HG03460 (cell line): ENCODE results near the gene XIST.
"Not testable (repeated sequence)": the region's sequence is repeated elsewhere in the genome, so short reads cannot be mapped to it uniquely, and the experiment has no call there.

Source experiments
- ATAC-seq: cut with Tn5 transposase; IDR thresholded peaks from one replicate; pipeline ENCODE4 v1.9.1; 2021; ENCODE audit not compliant: unreplicated experiment

Gene XIST

DNA sequence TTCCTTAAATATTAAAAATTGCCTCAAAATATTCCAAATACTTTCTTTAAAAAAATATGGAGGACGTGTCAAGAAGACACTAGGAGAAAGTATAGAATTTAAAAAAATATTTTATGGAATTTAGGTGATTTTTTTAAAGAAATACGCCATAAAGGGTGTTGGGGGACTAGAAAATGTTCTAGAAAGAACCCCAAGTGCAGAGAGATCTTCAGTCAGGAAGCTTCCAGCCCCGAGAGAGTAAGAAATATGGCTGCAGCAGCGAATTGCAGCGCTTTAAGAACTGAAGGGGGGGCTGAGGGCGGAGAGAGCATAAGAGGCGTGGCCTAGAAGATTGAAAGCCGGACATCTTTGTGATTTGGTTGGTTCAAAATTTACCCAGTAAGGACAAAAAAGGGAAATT lies at the start of gene XIST:
TSS of gene XIST (minus strand) at position 248 of the 400 bp plus-strand sequence.
- ATAC-seq = no peak

DNA sequence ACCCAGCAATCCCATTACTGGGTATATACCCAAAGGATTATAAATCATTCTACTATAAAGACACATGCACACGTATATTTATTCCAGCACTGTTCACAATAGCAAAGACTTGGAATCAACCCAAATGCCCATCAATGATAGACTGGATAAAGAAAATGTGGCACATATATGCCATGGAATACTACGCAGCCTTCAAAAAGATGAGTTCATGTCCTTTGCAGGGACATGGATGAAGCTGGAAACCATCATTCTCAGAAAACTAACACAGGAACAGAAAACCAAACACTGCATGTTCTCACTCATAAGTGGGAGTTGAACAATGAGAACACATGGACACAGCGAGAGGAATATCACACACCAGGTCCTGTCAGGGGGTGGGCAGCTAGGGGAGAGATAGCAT lies 45.8 kb upstream of the XIST start:
- ATAC-seq = not testable (repeated sequence)

DNA sequence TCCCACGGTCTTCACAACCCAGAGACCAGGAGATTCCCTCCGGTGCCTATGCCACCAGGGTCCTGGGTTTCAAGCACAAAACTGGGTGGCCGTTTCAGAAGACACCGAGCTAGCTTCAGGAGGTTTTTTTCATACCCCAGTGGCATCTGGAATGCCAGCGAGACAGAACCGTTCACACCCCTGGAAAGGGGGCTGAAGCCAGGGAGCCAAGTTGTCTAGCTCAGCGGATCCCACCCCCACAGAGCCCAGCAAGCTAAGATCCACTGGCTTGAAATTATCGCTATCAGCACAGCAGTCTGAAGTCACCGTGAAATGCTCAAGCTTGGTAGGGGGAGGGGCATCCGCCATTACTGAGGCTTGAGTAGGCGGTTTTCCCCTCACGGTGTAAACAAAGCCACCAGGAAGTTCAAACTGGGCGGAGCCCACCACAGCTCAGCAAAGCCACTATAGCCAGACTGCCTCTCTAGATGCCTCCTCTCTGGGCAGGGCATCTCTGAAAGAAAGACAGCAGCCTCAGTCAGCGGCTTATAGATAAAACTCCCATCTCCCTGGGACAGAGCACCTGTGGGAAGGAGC lies 40.1 kb upstream of the XIST start:
- not testable (repeated sequence) for ATAC-seq

DNA sequence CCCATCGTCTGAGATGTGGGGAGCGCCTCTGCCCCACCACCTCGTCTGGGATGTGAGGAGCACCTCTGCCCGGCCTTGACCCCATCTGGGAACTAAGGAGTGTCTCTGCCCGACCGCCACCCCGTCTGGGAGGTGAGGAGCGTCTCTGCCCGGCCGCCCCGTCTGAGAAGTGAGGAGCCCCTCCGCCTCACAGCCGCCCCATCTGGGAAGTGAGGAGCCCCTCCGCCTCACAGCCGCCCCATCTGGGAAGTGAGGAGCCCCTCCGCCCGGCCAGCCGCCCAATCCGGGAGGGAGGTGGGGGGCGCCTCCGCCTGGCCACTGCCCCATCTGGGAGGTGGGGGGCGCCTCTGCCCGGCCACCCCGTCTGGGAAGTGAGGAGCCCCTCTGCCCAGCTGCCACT lies 29.7 kb upstream of the XIST start:
- ATAC-seq = not testable (repeated sequence)

DNA sequence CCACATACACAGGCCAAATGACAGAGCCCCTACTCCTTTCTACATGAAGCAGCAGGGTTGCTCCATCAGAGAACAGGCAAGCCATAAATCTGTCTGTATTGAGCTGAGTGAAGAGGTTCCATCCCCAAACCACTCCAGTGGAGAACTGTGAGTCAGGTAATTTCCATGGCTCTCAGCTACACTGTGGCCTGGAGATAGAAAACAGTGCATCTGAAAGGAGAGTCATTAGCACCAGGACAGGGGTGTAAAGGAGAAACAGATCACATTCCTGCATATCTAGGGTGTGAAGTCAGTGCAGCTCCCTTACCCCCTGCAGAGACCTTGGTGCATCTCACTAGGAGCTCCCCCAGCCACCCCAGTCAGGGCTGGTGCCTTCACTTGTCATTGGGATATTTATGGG lies 25.2 kb upstream of the XIST start:
- no peak for ATAC-seq

DNA sequence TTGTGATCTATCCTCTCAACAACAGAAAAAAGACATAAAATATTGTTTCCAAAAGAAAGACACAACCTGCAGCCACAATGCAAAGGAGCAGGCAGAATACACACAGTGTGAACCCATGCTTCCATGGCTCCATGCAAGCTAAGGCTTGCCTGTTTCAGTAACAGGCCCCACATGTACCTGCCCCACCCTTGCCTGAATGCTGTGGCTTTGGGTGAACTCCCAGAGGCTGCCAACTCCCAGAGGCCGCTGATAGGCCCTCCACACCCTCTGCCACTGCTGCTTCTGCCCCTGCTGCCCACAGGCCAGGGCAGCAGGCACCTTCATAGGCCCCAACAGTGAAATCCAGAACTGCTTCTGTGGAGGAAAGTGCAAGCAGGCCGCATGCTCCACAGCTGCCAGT lies 24.4 kb upstream of the XIST start:
- no peak for ATAC-seq

DNA sequence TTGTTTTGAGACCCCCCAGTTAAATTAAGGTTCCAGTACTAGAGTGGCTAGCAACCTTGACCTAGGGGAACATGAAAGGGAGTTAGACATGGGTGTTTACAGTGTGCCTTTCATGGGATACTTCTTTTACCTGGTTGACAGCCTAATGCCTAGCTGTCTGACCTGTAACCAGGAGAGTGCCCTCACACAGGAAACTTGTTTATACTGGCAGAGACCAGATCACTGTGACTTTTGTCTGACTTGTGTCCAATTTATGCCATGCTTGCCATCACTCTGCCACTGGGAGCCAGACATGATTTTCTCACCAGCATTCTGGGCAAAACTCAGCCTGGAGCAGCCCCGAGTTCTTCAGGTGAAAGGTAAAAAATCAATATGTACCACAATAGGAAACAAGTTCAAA lies 16.4 kb upstream of the XIST start:
- no peak for ATAC-seq

DNA sequence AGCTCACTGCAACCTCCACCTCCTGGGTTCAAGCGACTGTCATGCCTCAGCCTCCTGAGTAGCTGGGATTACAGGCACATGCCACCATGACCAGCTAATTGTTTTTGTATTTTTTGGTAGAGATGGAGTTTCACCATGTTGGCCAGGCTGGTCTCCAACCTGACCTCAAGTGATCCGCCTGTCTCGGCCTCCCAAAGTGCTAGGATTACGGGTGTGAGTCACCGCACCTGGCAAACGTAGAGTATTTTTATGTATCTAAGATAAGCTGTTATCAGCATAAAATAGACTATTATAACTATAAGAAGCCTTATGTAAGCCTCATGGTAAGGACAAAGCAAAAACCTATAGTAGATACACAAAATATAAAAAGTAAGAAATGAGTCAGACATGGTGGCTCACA lies 14.6 kb upstream of the XIST start:
- no peak for ATAC-seq

DNA sequence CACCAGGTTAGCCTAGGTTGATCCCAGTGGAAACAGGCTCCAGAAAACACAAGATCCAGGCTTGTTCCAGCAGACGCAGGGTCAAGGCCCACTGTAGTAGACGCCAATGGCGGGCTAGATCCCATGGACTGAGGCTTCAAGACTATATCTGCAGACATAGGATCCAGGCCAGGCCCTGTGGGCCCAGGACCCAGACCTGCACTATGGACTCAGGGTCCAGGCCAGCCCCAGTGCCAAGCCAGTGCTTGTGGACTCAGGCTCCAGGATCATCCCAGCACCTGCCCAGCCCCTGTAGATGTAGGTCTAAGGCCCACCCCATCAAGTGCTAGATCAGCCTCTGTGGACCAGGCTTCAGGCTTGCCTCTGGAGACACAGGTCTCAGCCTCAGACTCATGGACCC lies 11.3 kb upstream of the XIST start:
- no peak for ATAC-seq

DNA sequence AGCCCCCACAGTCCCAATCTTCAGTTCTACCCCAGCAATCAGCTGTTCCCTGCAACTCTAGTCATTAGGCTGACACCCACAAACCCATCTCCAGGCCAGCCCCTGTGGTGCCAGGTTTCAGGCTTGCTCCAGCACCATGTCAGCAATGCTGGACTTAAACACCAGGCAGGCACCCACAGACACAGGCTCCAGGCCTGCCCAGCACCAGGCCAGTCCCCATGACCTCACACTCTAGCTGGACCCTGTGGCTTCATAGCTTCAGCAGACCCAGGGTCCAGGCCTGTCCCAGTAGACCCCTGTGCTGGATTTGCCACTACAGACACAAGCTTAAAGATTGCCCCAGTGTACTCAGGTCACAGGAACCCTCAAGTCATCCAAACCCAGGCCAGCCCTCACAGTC lies 10.8 kb upstream of the XIST start:
- ATAC-seq = no peak

DNA sequence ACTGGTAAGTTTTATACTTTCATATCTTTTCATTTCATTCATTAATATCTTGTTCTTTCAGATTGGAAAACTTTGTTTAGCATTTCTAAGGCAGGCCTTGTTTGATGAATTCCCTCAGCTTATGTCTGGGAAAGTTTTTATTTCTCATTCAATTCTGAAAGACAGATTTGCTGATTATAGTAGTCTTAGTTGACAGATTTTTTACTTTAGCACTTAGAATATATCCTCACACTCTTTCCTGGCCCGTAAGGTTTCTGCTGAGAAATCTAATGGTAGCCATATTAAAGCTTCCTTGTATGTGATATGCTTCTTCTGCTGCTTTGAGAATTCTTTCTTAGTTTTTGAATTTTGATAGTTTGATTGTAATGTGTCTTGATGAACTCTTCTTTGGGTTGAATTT lies 7.1 kb upstream of the XIST start:
- no peak for ATAC-seq

DNA sequence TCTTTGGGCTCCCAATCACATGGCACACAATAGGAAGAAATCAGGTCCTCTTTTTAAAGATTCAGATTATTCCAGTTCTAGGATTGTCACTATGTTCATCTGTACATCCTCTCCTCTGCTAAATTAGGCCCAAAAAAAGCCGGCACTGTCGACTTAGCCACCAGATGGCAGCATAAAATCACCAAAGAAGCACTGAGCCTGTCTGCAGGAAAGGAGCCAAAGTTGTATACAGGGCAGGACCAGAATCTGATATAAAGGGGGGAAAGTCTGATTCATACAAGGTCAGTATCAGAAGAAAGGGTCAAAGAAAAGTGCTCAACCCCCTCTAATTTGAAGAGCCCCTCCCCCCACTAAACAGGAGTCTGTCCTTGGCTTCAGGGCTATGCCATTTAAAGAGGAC lies 3.0 kb upstream of the XIST start:
- ATAC-seq = no peak

DNA sequence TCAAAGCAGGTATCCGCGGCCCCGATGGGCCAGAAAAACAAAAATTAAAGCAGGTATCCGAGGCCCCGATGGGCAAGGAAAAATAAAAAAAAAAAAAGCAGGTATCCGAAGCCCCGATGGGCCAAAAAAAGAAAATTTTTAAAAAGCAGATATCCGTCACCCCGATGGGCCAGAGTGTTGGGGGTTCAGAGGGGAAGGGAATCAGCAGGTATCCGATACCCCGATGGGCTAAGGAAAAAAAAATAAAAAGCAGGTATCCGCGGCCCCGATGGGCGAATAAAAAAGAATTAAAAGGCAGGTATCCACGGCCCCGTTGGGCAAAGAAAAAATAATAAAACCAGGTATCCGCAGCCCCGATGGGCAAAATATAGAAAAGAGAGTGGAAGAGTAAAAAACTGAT lies 492 bp downstream of the XIST start:
- ATAC-seq = no peak

DNA sequence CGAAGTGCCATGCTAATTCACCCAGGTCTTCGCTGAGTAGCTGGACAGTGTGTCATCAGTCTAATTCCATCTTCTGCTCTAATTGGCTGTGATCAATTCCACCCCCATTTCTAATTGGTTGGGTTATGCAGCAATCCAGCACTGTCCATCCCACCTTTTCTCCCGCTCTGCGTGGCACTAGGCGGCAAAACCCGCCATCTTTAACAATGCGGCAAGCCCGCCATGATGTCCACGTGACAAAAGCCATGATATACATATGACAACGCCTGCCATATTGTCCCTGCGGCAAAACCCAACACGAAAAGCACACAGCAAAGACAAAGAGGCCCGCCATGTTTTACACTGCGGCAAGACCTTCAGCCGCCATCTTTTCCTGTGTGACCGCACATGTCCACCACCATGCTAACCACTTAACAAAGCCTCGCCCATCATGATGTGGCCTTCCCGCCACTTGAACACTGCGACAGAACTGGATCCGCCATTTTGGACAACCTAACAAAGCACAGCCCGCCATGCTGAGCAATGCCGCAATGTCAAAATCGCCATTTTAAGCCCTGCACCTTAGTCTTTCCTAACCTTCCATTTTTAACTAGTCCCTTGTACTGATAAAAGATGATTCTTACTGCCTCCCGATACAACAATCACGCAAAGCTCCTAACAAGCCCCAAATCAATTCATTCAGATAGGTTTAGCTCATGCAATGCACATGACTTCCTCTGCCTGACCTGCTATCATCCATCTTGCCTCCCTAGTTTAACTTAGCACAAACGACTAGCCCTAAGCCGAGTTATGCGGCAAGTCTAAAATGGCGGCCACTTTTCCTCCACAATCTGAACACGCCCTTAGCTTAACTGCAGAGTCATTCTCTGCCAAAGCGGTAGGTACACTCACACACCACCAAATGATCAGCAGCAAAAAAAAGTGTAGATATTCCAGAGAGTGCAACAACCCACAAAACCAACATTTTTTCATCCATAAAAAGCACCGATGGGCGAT lies 1.2 kb downstream of the XIST start:
- ATAC-seq = no peak

DNA sequence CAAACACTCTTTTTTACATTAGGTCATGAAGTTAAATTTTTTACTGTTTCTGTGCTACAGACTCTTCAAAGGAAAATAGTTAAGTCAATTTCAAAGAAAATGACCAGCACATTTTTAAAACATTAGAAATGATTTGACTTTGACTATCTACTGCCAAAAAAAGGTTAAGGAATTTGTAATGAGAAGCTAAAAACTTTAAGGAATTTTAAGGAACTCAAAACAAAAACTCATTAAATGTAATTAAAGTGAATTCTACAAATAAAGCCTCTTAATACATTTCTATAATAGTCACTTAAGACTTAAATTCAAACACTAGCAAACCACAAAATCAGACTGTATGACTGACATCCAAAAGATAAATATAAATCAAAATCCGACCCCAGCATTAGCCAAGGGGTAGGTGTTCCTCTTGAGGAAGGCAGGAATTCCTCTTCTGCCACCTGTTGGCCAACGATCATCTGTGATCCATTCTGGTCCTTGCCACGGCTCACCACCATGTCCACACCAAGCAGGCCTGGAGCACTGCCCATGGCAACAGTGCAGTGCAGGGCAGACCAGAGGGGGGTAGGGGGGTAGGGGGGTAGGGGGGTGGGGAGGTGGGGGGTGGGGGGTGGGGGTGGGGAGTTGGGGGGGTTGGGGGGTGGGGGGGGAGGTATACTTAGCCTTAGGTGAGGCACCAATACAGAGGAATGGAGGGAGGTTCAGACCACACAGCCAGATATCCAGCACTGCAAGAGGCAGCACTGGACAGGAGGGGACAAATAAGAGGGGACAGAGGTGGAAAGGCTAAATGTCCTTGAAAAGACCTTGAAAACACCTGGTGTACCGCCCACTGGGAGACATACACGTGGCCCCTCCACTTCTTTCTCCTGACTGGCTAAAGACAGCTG lies 2.1 kb downstream of the XIST start:
- no peak for ATAC-seq

DNA sequence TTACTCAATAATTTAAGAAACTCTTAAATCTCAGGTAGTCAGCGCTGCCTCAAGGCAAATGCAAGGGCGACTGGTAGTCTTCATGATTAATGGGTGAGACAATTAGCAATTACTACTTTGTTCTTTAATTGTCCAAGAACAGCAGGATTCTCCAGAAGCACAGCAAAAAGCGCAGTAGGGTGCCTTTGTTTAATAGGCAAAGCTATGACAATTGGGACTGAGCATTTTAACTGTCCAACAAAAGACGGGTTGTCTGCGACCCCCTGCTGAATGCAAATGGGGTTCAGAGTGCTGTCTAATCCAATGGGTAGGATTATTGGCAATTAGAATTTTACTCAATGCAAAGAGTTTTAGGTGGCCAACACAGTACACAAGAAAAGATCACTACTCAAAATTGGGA lies 3.4 kb downstream of the XIST start:
- ATAC-seq = no peak

DNA sequence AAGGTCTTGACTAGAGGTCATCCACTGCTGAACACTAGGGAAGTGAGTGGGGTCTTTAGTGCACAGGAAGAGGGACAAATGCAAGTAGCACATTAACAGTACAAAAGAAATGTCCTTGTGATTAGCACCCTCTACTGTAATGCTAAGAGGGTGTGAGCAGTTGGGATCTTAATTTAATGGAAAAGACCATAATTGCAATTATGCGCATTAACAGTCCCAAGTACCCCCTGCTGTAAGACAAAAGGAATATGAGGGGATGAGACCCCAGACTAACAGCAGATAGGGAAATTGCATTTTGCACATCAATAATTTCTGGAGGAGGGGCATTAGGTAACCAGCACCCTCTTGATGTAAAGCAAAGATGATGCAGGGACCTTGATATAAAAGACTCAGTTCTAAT lies 4.5 kb downstream of the XIST start:
- no peak for ATAC-seq

DNA sequence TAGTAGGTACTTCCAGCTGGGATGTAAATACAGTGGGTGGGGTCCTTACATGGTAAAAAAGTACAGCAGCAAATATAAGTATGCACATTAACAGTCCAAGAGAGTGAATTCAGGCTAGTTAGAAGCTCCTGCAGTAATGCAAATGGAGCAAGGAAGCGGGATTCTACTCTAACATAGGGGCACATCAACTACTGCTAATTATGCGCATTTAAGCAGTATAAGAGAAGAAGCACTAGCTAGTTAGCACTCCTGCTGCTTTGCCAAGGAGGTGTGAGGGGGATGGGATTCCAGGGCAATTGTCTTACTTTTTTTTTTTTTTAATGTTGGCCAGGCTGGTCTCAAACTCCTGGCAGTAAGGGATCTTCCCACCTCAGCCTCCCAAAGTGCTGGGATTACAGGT lies 5.4 kb downstream of the XIST start:
- ATAC-seq = no peak

DNA sequence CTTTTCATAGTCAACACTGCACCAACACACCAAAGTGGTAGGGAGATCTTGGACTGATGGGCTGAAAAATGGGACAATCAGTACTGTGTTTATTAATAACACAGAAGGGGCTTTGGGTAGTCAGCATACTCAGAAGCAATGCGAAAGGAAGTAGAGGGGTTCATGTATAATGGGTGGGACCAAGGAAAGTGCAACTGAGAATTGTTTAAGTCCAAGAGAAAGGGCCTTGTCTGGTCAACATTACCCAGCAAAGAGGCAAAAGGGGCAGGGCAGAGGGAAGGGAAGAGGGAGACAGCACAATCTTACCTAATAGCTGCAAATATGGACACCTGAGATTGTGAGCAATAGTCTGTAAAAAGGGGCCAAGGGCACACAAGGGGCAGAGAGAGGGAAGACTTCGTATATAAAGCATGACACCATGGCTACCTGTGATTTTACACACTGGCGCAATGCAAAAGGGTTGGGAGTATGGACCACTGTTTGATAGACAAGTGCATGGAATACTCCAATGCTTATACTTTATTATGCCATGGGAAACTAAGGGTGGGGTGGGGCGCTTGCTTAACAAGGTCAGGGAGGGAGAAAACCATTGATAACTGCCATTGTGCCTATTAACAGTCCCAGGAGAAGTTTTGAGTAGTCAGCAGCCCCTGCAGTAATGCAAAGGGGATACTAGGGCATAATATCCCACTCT lies 9.8 kb downstream of the XIST start:
- no peak for ATAC-seq

DNA sequence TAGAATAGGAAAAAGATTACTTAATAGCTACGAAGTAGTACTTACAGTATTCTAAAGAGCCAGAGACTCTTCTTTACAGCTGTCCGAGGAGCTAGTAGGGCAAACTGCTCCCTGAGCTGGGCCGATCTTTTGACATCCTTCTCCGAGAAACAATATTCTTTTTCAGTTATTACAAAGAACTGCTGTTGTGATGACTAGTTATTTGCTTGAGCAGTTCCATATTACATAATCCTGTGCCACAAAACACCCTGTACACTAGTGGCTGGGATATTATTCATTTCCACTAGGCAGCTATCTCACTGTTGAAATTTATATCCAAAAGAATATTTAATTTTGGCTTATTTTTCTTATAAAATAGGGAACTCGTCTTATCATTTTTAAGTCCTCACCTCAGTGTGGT lies 11.2 kb downstream of the XIST start:
- no peak for ATAC-seq
